Stomach smooth muscle (tissue), 2 donors: Measurements from ENCODE around the gene PXDN.

Experiments
- H3K27ac ChIP-seq: one replicate; pipeline ENCODE4 v1.7.0; 2013; ENCODE audit warnings: mild to moderate bottlenecking, low read length, inconsistent platforms
- H3K27me3 ChIP-seq, 2 donors: one replicate each; pipeline ENCODE4 v1.7.0; 2013; ENCODE audit warnings: low read length in 2 of 2; ENCODE audit not compliant: insufficient read depth in 2 of 2, control insufficient read depth in 1 of 2
- H3K36me3 ChIP-seq, 2 donors: one replicate each; pipeline ENCODE4 v1.7.0; 2013; ENCODE audit warnings: low read length in 2 of 2; ENCODE audit not compliant: control insufficient read depth in 2 of 2, insufficient read depth in 2 of 2
- H3K4me1 ChIP-seq: one replicate; pipeline ENCODE4 v1.7.0; 2013; ENCODE audit warnings: low read length; ENCODE audit not compliant: control insufficient read depth, insufficient read depth
- H3K4me3 ChIP-seq, 2 donors: one replicate each; pipeline ENCODE4 v1.7.0; 2013; ENCODE audit warnings: low read length in 2 of 2
- H3K9ac ChIP-seq, 2 donors: one replicate each; pipeline ENCODE4 v1.7.0; 2013; ENCODE audit warnings: low read length in 2 of 2, mild to moderate bottlenecking in 1 of 2
- H3K9me3 ChIP-seq, 2 donors: one replicate each; pipeline ENCODE4 v1.7.0; 2013; ENCODE audit warnings: low read length in 2 of 2; ENCODE audit not compliant: control insufficient read depth in 2 of 2
- donor health status: healthy.
- donor health status: Pancreatic carcinoma.

PXDN gene

DNA sequence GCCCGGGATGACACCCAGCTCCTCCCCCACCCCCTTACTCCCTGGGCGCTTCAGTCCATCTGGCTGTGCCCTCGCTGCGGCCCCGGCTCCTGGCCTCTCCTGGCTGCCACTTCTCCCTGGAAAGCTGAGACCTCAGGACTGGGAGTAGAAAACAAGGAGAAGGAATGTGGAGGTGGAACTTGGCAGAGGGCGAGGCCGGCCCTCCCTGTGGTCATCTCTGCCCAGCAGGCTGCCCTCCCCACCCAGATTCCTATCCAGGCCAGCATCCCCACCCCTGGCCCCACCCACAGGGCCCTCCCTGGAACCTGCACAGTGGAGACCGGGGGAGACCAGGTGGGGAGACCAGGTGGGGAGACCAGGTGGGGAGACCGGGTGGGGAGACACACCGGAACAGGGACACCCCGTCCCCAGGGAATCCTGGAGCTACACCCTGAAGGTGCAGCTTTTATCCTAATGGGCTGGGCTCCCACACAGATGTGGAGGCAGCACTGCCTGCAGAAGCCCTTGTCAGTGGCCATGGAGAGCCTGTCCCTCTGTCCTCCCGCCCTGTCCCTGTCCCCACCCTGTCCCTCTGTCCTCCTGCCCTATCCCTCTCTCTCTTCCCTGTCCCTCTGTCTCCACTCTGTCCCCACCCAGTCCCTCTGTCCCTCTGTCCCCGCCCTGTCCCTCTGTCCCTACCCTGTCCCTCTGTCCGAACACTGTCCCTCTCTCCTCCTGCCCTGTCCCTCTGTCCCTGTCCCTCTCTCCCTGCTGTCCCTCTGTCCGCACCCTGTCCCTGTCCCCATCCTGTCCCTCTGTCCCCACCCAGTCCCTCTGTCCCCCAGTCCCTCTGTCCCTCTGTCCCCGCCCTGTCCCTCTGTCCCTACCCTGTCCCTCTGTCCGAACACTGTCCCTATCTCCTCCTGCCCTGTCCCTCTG lies 157.1 kb downstream of the PXDN start:
- peaks cover 8% of the 10 kb centered on the region for H3K4me1 ChIP-seq
- no peaks in the 10 kb centered on the region for H3K36me3 ChIP-seq
- H3K9me3 ChIP-seq: no peaks in the 10 kb centered on the region
- H3K27ac ChIP-seq: no peak overlapping the region
- H3K4me3 ChIP-seq: no peak overlapping the region
- H3K27me3 ChIP-seq: peaks cover 2 to 9% of the 10 kb centered on the region in 2 donors
- H3K9ac ChIP-seq: no peak overlapping the region

DNA sequence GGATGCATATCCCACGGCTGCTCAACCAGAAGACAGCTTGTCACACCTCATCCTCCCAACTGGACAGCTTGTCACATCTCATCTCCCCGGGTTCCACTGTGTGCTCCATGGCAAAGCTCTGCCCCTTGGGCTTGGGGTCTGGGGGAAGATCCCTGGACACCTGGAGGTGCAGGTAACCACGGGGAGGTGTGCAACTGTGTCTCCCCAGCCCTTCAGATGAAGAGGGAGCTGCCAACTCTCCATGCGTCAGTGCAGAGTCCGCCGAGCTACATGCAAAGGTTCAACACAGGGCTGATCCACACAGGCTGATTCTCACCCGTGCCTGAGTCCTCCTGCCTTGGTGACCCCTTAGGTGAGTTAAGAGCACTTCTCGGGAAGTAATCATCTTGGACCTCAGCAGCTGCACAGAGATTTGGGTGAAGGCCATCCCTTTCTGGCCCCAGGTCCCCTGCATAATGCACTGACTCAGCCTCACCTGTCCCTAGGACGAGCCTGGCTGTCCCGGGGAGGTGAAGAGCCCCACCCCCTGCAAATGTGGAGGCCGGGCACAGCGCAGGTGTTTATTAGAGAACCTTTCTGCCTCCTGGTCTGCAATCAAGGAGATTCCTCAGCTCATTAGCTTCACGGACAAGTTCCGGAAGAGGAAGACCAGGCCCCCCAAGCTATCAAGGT lies 157.9 kb downstream of the PXDN start:
- no peak overlapping the region for H3K9ac ChIP-seq
- H3K27me3 ChIP-seq: peaks cover 2 to 8% of the 10 kb centered on the region in 2 donors
- H3K4me1 ChIP-seq: no peaks in the 10 kb centered on the region

DNA sequence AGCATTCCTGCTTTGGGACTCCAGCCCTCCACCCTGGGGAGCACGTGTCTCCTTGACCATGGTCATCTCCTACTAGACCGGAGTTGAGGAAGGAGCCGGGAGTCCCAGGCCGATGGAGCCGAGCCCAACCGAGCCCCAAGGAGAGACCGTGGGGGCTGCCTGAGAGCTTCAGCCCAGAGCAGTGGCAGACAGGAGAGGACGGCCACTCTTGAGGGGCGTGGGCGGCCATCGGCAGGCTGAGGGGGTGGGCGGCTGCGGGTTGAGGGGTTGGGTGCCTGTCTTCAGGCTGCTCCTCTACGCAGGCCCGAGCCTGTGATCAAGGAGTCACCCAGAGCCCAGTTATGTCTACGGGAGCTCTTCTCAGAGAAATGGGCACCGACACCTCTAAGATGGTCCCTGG lies 158.7 kb downstream of the PXDN start:
- Histone ChIP-seq H3K27me3 (peaks cover 2 to 4% of the 10 kb centered on the region in 2 donors), H3K27ac (no peak overlapping the region), H3K4me3 (no peak overlapping the region), H3K9ac (no peak overlapping the region), H3K36me3 (no peaks in the 10 kb centered on the region), H3K9me3 (no peaks in the 10 kb centered on the region), H3K4me1 (no peaks in the 10 kb centered on the region)

More for the DNA sequence above, 157.9 kb downstream of the PXDN start:
- Histone ChIP-seq H3K9me3 (no peaks in the 10 kb centered on the region), H3K27ac (no peak overlapping the region), H3K4me3 (no peak overlapping the region), H3K36me3 (no peaks in the 10 kb centered on the region)

DNA sequence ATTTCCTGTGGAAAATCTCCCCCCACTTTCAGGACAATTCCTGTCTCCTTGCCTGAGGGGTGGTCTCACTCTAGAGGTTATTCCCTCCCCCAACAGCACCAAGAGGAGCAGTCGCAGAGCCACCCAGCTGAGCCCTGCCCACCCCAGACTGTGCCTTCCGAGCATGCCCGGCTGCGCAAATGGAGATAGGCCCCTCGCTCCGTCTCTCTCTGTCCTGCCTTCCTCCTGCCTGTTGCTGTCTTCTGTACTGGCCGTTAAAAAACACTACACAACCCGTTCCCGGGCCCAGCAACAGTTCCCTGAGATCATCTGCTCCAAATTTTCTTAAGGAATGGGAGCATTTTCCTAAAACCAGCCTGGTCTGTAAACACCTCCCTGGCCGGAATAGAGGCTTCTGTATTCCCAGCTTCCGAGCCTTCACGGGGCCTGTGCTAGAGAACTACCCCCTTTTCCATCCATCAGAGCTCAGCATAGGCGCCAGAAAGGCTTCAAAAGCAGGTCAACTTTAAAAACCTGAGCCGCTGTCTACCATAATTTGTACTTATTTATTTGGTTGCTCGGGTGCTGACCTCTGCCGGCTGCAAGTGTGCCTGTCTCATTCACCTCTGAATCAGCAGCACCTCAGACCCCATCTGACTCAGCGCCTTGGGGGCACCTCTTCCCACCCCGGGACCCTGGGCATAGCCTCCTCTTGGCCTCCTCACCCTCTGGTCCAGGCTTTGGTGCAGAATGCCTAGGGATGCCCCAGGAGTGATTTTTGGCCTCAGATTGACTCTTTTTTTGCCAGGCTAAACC lies 159.4 kb downstream of the PXDN start:
- H3K9ac ChIP-seq: no peak overlapping the region
- no peak overlapping the region for H3K27ac ChIP-seq
- H3K36me3 ChIP-seq: no peaks in the 10 kb centered on the region
- no peaks in the 10 kb centered on the region for H3K9me3 ChIP-seq
- peaks cover 2 to 4% of the 10 kb centered on the region in 2 donors for H3K27me3 ChIP-seq
- no peak overlapping the region for H3K4me3 ChIP-seq
- no peaks in the 10 kb centered on the region for H3K4me1 ChIP-seq

DNA sequence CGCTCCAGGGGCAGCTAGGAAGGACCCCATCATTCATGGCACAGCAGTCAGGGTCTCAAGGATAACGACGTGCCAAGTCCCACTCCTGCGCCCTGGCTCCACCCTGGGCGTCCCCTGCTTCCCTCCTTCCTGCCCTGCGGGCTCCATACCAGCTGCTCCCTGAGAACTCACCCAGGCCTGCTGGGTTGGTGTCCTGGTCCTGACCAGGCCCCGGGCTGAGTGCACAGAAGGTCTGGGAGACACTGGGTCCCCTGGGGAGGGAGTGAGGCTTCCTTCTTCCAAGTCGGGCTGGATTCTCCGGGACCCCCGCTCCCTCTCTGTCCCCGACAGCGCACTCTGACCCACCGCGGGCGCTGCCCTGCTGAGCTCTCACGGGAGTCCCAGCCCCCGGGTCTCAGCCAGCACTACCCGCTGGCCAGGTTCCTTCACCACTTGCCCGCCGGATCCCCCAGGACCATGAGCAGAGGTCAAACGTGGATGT lies 160.2 kb downstream of the PXDN start:
- Histone ChIP-seq H3K4me3 (no peak overlapping the region), H3K27ac (no peak overlapping the region), H3K27me3 (peaks cover 0 to 2% of the 10 kb centered on the region in 2 donors), H3K9ac (no peak overlapping the region), H3K9me3 (no peaks in the 10 kb centered on the region), H3K36me3 (no peaks in the 10 kb centered on the region), H3K4me1 (no peaks in the 10 kb centered on the region)

DNA sequence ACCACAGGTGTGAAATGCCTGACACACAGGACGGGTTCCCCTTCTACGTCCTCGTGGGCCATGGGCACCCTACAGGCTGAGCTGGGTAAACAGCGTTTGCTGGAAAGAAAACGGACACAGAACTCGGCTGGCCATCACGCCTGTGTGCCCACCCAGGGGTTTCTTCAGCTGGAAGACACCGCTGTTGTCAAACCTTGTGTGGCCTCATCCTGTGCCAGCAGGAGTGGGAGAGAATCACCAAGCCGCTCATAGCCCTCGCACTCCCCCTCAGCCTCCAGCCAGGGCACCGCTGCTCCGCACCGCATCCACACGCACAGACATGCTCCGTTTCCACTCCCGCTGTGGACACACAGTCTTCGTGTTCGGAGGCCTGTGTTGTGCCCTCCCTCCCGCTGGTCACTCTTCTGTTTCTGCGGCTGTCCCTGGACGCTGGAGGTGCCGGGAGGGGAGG lies 161.4 kb downstream of the PXDN start:
- Histone ChIP-seq H3K9me3 (no peaks in the 10 kb centered on the region), H3K27me3 (peaks cover 0 to 2% of the 10 kb centered on the region in 2 donors), H3K27ac (no peak overlapping the region), H3K9ac (no peak overlapping the region), H3K36me3 (no peaks in the 10 kb centered on the region), H3K4me3 (no peak overlapping the region), H3K4me1 (no peaks in the 10 kb centered on the region)

DNA sequence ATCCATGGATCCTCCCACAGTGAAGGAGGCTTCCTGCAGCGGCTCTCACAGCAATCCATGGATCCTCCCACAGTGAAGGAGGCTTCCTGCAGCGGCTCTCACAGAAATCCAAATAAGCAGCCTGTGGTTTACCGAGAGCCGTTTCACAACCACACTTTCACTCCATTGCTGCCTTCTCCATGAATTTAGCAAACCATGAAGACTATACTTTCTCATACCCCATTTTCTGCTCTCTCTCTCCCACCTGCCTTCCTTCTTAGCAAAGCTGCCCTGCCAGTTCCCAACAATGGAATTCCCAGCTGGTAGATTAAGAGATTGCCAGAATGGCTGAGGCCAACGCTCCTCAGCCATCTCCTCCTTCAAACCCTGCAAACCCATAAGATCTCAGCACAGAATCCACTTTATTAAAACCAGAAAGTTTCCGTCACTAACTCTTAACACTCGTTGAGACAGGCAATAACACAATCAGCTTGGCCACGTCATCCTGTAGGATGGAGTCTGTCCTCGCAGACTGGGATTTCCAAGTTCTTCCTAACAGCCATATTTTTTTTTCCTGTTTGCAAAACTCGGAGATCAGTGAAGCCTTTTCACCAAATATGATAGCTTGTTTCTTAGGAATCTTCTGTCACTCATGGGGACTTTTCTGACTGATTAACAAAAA lies 162.2 kb downstream of the PXDN start:
- no peak overlapping the region for H3K4me3 ChIP-seq
- peaks cover 0 to 2% of the 10 kb centered on the region in 2 donors for H3K27me3 ChIP-seq
- H3K27ac ChIP-seq: no peak overlapping the region
- no peaks in the 10 kb centered on the region for H3K4me1 ChIP-seq
- no peak overlapping the region for H3K9ac ChIP-seq
- no peaks in the 10 kb centered on the region for H3K36me3 ChIP-seq
- H3K9me3 ChIP-seq: no peaks in the 10 kb centered on the region
